GM18873 (cell line): ENCODE data around the gene ADNP.
"Not testable (repeated sequence)": the region's sequence is repeated elsewhere in the genome, so short reads cannot be mapped to it uniquely, and the experiment has no call there.

ENCODE experiments used
- ATAC-seq: cut with Tn5 transposase; IDR thresholded peaks from one replicate; pipeline ENCODE4 v1.9.1; 2021; ENCODE audit warnings: mild to moderate bottlenecking, moderate library complexity, moderate number of reproducible peaks; ENCODE audit not compliant: unreplicated experiment, low FRiP score

Gene ADNP

DNA sequence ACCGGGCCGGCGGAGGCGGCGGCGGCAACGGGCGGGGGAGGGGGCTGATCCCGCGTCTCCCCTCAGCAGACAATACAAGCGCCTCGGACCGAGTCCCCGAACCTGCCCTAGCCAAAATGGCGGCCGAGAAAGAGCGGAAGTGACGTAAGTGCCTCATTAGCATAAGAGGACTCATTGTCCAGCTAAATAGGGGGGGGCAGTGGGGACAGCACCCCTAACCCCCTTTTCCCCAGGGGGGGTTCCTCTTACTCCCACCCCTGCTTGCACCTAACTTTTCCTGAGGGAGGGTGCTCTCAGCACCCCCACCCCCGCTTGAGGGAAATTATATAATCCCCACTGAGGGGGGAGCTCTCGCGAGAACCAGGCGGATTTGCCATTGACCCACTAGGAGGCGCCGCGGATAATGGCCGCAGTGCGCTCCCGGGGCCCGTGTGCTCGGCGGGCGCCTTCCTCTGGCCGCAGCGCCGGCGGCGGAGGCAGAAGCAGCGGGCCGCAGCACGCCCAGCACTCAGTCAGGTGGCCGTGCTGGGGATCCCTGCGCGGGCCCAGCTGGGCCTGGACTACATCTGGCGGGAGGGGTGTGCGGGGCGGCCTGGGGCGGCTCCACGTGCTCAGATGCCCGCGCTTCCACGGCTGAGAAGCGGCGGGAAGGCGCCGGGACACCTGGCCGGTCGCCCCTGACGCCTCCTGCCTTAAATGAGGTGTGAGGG is at the start of gene ADNP:
ADNP (minus strand) TSS at position 132 of the 710 bp plus-strand sequence. CDS start 27,441 bp downstream, outside the sequence.
- ATAC-seq: peak; percentile 54

DNA sequence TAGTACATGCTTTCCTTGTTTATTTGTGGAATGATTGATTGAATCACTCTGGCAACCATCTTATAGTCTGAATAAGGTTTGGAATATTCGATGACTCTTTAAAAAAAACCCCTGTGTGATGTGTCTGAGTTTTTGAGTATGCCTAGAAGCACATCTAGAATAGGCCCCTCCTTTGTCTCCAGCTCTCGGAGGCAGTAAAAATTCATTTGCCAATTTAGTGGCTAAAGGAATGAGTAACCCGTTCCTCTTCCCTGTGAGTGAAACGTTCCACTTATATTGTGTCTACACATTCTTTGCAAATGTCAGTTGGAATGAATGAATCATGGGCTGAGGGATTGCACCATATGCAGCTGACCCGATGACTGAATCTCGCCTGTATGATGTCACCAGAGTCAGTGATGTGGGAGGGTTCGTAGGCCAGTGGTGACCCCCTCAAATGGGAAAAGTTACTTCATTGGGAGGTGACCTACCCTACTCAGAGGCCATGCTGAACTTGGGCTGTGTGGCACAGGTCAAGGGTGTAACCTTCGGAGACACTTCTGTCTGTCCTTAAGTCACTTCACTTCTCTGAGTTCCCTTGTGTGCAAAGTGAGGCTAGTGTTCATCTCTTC is 48.9 kb upstream of the ADNP start:
- no peak for ATAC-seq

GRCh38 chr20:50978533-50978932 is 47.3 kb upstream of the ADNP start:
- ATAC-seq: not testable (repeated sequence)

DNA sequence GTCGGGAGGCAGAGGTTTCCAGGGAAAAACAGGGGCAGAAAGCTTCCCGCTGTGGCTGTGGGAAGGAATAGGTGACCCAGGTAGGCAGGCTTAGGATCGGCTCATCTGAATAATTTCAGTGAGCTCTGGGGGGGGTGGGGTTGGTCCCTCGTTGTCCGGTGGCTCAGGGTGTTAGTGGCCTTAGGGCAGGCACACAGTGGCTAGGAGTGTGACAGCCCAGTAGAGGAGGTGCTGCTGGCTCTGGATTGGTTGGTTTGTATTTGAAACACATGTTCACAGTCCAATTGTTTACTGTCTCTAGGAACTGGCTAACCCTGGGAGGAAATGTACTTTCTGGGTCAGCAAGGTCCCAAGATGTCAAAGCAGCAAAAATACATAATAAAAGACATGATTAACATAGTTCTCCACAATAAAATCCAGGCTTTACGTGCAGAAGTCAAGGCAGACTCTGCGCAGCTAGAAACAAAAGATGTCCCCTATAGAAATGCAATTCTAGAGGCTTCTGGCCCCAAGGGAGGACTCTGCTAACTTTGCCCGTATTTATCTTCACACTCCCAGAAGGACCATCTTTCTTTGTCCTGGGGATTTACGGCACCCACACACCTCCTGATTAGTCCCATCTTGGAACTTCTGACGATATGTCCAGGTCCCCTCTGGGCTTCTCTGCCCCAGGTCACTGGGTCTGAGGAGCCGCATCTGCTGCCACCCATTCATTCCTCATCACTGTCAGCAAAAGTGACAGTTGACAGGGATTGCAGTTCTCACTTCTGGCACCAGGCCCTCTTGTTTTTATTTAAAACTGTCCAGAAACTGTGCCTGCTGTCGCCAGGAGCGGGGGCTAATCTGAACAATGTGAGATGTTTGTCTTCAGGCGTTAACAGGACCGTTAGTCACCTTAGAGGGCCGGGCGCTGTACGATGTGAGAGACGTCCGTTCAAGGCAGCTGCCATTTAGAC is 46.1 kb upstream of the ADNP start:
- no peak for ATAC-seq

- no peak for ATAC-seq
Observed at GRCh38 chr20:50975701-50976330, 44.6 kb upstream of the ADNP start.

- no peak for ATAC-seq
Observed at GRCh38 chr20:50969912-50970311, 38.7 kb upstream of the ADNP start.

- no peak for ATAC-seq
Observed at GRCh38 chr20:50969435-50969834, 38.2 kb upstream of the ADNP start.

- ATAC-seq: no peak
Observed at GRCh38 chr20:50968289-50968688, 37.1 kb upstream of the ADNP start.

DNA sequence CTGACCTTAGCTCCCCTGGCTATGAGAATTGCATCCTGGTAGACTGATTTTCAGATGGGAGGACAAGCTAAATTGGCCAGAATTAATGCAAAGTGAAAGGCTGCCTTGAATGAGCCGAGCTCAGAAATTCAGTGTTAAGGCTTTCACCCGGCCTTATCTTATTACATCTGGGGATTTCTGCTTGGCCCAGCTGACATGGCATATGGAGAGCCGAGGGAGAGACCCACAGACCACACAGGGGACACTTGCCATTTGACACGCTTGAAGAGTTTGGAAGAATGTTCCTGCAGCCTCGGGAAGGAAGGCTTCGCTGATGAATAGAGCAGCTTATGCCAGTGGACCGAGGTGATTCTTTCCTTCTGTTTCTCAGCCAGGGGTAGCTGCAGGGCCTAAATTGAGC is 36.3 kb upstream of the ADNP start:
- no peak for ATAC-seq

GRCh38 chr20:50959543-50960126 is 28.4 kb upstream of the ADNP start:
- no peak for ATAC-seq

- ATAC-seq: peak; percentile 61
Observed at GRCh38 chr20:50958615-50959542, 27.6 kb upstream of the ADNP start, which contains the start of gene MOCS3. MOCS3 (plus strand) TSS chr20:50958818; CDS start chr20:50958843, 25 bp downstream.

- ATAC-seq: peak; percentile 74
Observed at GRCh38 chr20:50957798-50958614, 26.8 kb upstream of the ADNP start, which contains the start of gene DPM1. DPM1 (minus strand) TSS chr20:50958532; CDS start chr20:50958523, 9 bp downstream.

DNA sequence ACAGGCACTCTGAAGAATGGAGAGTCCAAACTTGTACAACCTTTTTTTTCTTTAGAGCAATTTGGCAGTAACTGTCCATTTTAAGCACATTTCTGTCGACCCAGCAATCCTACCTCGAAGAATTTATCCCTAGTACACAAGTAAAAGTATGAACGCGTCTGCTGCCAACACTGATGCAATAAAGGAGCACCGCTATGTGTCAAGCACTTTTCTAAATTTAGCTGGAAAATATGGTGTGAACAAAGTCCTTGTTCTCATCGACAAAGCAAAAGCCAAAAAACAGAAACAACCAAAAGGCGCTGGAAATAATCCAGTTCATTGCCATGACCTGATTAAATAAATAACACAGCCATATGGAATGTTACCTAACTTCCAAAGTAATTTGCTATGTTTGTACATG is 26.0 kb upstream of the ADNP start:
- no peak for ATAC-seq

DNA sequence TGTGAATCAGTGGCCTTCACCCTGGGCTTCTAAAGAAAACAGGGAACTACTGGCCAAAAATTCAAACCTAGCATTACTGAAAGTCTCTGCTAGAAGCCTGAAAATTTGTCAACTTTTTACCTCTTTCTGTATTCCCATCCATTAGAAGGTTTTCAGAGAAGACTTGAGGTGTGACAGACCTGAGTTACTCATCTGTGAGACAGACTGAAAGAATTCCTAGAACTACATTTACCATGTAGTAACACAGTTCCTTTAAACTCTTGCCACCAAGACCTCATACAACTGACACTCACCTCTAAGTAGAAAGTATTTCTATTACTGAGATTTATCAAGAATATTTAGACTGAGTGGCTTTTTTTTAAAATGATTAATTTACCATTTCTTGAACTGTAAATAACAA is 22.6 kb upstream of the ADNP start:
- ATAC-seq: no peak

- no peak for ATAC-seq
Observed at GRCh38 chr20:50953196-50953595, 22.0 kb upstream of the ADNP start.

- ATAC-seq: no peak
Observed at GRCh38 chr20:50948132-50948785, 17.0 kb upstream of the ADNP start.

DNA sequence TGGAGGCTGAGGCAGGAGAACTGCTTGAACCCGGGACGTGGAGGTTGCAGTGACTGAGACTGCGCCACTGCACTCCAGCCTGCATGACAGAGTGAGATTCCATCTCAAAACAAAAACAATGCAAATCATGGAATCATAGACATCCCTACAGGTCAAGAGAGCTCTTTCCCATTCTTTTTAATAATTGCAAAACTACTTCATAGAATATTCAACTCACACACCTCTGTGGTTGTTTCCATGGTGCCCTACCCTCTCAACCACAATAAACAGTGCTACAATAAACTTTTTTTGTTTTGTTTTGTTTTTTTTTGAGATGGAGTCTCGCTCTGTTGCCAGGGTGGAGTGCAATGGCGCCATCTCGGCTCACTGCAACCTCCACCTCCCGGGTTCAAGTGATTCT is 11.8 kb upstream of the ADNP start:
- no peak for ATAC-seq

DNA sequence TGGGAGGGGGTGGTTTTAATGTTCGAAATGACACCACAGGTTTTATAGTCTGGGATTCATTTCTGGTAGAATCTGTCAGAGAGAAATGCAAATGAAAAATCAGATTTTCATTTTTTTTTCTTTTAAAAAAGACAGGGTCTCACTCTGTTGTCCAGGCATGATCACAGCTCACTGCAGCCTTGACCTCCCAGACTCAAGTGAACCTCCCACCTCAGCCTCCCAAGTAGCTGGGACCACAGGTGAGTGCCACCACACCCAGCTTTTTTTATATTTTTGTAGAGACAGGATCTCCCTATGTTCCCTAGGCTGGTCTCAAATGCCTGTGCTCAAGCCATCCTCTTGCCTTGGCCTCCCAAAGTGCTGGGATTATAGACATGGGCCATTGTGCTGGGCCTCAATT is 2.4 kb upstream of the ADNP start:
- no peak for ATAC-seq
